ENCODE data around the gene LEPROT.
"Not testable (repeated sequence)": the region's sequence is repeated elsewhere in the genome, so short reads cannot be mapped to it uniquely, and the experiment has no call there.

Gene LEPROT

DNA sequence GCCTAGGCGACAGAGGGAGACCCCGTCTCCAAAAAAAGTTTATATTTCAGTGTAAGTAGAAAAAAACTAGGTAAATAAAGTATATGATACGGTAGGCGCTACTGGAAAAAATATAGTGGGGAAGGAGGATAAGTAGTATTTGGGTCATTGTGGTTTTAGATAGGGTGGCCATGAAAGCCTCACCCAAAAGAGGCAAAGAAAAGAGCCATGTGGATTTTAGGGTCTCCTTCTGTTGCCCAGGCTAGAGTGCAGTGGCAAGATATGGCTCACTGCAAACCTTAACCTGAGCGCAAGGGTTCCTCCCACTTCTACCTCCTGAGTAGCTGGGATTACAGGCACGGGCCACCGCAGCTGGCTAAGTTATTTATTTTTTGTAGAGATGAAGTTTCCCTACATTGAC, 17.1 kb downstream of the LEPROT start:
- no peak for DNase-seq (ENCODE audit: low read depth)

DNA sequence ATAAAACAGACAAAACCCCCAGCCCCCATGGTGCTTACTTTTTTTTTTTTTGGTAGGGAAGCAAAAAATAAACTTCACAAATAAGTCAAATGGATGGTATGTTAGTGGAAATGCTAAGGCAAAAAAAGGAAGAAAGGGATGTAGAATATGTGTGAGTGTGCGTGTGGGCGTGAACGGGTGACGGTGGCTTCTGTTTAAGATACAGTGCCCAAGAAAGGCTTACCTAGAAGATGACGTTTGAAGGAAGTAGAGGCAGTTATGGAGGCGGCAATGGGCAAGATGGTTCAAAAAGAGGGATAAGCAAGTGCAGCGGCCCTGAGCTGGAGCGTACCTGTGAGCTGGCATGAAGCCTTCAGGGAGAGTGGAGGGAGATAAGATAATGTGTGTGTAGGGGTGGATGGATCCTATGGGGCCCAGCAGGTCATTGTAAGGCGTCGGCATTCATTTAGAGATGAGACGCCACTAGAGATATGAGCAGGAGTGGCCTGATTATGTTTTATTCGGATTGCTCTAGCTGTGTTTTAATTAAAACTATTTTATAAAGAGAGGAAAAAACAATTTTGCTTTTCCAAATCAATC, 19.9 kb downstream of the LEPROT start:
- no peak for DNase-seq (ENCODE audit: low read depth)

DNA sequence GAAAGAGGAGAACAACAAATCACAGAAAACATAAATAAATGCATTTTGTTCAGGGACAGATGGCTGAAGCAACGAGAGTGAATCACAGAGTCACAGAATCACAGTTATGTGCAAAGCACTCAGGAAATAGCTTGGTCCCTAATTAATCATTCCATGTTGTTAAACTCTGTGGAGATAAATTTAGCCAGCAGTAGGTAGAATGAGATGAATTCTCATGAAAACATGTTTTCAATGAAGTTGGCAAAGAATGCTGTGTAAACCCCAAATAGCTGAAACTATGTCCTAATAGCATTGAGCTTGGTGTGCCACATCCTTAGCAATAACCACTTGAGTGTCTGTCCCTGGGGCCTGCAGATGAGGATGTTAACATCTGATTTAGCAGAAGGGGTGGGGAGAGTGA, 20.4 kb downstream of the LEPROT start:
- DNase-seq (ENCODE audit: low read depth), result no peak

DNA sequence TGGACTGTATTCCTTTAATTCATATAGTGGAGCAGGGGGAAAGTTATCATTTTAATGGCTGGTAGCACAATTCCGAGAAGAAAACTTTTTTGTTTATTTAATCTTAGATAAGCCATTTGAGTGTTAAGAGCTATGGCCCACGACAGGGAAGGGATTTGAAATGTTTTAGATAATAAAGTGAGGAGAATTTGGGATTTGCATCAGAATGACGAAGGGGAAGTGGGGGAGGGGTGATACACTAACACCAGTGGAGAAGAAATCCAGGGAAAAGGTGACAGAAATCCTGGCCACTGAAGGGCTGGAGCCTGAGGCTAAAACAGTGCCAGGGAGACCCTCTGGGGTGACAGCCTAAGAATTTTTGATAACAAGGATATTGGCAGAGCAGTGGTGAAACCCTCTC, 21.0 kb downstream of the LEPROT start:
- DNase-seq (ENCODE audit: low read depth), result no peak

DNA sequence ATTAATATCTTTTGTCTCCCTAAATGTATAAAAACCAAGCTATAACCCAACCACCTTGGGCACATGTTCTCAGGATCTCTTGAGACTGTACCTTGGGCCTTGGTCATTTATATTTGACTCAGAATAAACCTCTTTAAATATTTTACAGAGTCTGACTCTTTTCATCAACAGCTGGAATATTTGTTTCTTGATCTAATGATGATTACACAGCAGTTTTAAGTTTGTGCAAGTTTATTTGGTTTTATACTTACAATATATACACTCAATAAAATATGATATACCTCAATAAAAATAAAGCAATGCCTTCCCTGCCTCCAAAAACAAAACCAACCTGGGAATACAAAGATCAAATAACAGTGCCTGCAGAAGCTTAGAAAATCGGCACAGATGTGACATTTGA, 22.0 kb downstream of the LEPROT start:
- no peak for DNase-seq (ENCODE audit: low read depth)

DNA sequence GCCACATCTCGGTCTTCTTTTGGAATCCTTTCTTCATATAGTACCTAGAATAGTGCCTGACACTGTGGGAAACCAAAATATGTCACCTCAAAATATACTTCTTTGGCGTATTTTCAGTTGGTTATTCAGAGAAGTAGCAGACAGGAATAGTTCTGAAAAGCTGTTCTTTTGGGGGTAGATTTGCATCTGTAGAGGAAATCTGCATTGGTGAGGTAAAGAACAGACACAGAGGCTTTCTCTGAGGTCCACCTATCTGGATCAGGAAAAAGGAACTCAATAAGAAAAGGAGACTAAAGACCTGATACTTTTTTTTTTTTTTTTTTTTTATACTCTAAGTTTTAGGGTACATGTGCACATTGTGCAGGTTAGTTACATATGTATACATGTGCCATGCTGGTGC, 23.2 kb downstream of the LEPROT start:
- DNase-seq (ENCODE audit: low read depth), result no peak

DNA sequence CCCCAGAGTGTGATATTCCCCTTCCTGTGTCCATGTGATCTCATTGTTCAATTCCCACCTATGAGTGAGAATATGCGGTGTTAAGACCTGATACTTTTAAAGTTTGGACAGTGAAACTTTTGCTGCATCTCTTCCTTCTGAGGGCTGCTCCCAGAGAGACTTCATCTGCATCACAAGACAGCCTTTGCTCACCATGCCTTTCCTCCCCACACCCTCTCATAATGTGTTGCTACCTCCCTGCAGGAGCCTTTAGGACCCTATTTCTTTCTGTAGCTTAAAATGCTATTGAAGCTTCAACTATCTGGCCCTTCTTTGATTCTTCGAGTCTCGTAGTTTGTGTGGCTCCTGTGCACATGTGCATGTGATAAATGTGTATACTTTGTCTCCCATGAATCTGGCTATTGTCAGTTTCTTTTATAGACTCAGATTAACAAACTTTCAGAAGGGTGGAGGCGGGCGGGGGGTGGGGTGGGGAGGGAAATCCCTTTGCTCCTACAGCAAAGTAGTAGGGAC, 23.7 kb downstream of the LEPROT start:
- no peak for DNase-seq (ENCODE audit: low read depth)

DNA sequence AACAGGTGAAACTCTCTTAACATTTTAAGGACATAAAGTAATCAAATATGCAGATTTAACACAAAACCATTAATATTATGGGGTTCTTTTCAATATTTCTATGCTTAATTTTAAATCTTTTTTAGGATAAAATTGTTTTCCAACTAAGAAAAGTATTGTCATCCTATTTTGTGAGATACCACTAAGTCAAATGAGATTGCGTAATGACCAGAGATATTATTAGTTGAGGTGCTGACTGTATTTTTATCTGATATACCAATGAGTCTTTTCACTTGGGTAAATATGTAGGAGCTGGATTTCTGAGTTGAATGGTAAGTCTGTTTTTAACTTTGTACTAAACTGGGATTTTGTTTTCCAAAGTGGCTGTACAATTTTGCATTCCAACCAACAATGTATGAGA, 25.4 kb downstream of the LEPROT start:
- no peak for DNase-seq (ENCODE audit: low read depth)

DNA sequence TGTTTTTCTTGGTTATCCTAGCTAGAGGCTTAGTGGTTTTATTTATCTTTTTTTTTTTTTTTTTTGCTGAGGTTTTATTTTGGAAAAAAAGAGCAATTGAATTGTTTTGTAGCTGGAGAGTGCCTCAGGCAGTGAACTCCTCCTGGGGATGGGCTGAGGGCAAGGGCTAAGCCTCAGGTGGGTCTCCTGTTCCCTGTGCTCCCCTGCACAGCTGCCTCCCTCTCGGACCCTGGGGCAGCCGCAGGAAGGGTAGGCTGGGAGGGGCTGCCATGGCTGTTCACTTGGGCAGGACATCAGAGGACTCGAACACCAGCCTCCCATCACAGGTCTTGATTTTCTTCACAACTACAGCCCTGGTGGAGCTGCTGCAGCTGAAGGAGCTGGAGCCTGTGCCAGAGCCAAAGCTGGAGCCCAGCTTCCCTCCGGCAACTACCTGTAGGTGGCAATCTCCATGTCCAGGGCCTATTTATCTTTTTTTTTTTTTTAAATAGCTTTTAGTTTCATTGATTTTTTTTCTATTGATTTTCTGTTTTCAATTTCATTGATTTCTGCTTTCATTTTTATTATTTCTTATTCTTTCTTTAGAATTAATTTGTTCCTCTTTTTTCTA, 28.9 kb downstream of the LEPROT start:
- no peak for DNase-seq (ENCODE audit: low read depth)

DNA sequence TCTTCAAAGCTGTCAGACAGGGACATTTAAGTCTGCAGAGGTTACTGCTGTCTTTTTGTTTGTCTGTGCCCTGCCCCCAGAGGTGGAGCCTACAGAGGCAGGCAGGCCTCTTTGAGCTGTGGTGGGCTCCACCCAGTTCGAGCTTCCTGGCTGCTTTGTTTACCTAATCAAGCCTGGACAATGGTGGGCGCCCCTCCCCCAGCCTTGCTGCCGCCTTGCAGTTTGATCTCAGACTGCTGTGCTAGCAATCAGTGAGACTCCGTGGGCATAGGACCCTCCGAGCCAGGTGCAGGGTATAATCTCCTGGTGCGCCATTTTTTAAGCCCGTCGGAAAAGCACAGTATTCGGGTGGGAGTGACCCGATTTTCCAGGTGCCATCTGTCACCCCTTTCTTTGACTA, 35.2 kb downstream of the LEPROT start:
- DNase-seq (ENCODE audit: low read depth), result not testable (repeated sequence)

DNA sequence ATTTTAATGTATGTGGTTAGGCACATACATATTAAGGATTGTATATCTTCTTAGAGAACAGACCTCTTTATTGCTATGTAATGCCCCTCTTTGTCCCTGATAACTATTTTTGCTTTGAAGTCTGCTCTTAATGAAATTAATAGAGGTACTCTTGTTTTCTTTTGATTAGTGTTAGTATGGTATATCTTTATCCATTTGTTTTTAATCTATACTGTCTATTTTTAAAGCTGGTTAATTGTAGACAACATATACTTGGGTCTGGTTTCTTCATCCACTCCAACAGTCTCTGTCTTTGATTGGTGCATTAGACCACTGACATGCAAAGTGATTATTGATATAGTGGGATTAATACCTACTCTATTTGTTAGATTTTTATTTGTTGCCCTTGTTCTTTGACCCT, 36.0 kb downstream of the LEPROT start:
- no peak for DNase-seq (ENCODE audit: low read depth)

DNA sequence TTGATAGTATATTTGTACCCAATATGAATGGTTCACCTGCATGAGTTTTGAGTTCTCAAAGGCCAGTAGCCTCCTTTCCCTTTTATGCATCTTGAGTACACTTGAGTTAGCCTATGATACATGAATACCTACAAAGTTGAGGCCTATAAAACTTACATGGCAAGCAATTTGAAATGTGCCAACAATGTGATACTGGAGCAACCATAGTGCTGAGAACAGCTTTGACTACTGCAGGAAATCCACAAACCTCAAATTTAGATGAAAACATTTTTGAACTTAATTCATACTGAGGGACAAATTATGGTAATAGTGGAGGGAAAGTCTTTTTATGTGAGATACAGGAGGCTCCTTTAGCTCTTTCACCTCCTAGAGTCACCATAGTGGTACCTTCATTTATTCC, 37.4 kb downstream of the LEPROT start:
- DNase-seq (ENCODE audit: low read depth), result no peak

DNA sequence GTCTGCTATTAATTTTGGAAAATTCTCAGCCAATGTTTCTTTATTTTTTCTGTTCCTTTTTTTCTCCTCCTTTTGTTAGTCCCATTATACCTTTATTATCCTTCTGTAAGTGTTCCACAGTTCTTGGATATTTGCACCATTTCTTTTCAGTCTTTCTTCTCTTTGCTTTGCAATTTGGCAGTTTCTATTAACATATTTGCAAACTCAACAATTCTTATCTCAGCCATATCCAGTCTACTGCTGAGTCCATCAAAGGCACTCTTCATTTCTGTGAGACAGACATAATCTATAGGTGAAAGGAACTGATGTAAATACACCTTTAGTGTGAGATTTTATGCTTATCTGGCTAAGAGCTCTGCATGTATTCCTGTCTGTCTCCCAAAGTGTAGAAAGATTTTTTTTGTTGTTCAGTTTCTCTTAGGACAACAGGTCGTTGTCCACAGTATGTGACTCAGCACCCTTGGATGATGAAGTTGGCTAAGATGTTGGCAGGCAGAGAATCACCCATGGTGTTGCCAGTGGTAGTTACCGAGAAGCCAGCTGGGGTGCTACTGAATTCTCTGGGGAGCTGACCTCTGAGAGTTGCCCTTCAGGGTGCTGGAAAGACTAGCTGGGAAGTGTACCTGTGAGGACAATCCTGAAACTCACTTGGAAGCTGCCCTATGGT, 38.4 kb downstream of the LEPROT start:
- DNase-seq (ENCODE audit: low read depth), result no peak

DNA sequence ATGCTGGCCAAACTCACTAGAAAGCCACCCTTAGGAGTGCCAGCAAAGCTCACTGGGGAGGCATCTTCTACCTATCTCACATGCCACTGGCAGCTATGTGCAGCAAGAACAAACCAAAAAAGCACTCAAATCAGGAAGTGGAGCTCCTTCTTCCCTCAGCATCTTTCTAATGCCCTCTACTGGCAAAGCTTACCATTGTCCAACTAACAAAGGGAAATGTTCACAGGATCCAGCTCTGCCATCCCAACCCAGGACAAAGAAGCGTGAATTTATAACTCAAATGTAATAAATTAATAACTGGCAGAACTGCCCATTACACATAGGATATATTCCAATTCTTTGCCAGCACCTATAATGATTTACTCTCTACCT, 38.9 kb downstream of the LEPROT start:
- DNase-seq (ENCODE audit: low read depth), result no peak

DNA sequence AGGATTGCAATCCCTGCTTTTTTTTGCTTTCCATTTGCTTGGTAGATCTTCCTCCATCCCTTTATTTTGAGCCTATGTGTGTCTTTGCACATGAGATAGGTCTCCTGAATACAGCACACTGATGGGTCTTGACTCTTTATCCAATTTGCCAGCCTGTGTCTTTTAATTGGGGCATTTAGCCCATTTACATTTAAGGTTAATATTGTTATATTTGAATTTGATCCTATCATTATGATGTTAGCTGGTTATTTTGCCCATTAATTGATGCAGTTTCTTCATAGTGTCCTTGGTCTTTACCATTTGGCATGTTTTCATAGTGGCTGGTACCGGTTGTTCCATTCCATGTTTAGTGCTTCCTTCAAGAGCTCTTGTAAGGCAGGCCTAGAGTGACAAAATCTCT, 45.4 kb downstream of the LEPROT start:
- not testable (repeated sequence) for DNase-seq (ENCODE audit: low read depth)

DNA sequence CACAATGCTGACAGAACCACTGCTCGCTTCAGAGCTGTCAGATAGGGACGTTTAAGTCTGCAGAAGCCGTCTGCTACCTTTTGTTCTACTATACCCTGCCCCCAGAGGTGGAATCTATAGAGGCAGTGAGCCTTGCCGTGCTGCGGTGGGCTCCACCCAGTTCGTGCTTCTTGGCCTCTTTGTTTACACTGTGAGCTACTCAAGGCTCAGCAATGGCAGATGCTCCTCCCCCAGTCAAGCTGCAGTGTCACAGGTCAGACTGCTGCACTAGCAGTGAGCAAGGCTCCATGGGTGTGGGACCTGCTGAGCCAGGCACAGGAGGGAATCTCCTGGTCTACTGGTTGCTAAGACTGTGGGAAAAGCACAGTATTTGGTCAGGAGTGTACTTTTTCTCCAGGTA, 47.1 kb downstream of the LEPROT start:
- DNase-seq (ENCODE audit: low read depth), result no peak

DNA sequence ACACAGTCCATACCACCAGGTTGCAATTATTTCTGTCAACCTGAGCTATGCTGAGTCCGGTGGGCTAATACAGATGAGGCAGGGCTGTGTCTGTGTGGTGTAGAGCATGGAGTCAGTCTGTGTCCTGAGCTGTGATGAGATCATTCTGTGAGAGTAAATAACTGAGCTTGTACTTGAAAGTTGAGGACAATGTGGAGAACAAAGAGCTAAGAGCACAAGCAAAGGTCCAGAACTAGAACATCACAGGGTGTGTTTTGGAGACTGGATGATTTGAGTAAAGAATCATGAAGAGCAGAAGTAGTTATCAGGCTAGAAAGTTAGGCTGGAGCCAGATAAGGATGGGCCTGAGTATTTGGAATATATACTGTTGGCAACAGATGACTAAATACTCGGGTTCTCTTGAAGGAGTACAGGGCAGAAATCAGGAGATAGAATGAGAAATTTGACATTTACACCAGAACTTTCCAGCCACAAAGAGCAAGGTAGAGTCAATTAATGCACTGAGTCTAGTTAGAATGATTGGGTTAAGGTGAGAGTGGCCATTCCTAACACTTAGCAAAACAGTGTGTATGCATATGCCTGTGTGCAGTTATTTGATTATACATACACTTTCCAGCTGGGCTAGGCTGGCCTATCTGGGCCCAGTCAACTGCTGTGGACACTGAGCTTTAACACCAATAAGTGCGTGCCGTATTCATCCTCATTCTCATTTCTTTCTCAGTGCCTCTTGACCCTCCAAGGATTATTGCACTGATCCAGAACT, 48.8 kb downstream of the LEPROT start:
- no peak for DNase-seq (ENCODE audit: low read depth)

DNA sequence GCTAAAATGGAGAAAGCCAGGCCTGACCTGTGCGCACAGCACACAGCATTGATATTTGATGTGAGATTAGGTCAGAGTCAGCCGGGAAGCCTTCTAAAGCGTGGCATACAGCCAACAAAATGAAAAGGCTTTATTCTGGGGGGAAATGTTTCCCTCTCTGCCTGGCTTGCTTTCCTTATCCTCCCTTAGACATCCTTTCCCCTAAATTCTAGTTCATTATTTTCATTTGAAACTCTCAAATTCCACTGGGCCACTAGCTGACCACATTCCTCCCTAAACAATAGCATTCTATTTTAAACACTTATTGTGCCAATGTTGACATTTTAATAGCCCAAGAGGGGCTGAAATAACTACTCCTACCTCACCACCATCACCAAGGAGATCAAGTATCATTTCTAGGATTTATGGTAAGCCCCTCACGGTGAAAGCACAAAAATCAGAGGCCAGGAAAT, 49.4 kb downstream of the LEPROT start:
- DNase-seq (ENCODE audit: low read depth), result no peak

DNA sequence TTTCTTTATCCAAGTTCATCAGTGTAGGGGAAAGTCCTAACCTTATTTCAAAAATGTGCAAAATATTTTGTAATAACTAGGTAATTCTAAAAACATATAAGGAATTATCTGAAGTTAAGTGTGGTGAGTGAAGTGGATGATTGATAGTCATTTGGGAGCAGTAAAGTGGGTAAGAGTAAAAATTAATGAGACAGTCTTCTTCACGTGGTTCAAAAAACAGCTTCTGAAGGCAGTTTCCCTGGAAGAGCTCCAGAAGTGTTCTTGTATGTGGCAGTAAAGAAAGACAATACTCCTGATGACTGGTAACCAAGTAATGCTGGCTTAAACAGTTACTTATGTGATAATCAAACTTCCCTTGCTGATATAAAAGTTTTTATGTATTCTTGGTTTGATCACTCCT, 50.3 kb downstream of the LEPROT start:
- DNase-seq (ENCODE audit: low read depth), result no peak

DNA sequence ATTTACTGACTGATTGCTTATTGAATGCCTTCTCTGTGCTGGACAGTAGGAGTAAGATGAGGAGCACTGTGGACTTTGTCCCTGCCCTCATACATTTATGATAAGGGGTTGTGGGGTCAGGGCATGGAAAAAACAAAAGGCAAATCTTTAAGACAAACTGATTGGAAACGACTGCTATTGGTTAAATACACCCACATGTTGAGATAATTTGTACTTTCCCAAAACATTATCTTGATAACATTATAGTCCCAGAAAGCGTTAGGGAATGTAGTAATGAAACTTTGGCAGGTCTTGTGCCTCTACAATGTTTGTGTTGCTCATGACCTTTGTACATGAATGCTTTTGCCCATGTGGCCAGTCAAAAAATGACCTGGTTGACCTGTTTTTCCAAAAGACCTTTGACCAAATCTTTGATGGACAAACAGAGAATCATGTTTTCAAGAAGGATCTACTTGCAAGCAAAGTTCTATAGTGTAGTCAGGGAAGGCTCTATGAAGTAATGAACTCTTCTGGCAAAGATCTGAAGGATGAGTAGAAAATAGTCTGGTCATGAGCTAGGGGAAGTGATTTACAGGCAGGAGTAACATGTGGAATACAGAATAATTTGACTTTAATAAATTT, 50.9 kb downstream of the LEPROT start:
- no peak for DNase-seq (ENCODE audit: low read depth)

DNA sequence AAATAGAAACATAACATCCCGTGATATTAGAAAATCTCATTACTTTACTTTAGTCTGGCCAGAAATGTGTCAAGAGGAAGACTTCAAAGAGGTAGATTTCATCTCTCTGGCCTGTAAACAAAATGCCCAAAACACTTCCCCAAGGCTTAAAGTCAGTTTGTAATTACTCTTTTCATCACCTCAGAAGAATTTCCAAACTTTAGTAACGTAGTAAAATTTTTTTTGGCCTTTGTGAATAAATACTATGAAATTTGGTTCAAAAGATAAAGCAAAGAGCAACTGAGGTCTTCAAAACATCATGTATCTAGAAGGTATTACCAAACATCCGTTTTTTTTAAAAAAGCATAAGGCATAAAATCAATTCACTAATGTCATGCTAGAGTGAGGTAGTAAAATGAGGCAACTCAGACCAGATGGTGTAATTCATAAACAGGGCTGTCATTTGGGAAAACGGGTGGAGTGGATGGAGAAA, 51.4 kb downstream of the LEPROT start:
- DNase-seq (ENCODE audit: low read depth), result no peak

DNA sequence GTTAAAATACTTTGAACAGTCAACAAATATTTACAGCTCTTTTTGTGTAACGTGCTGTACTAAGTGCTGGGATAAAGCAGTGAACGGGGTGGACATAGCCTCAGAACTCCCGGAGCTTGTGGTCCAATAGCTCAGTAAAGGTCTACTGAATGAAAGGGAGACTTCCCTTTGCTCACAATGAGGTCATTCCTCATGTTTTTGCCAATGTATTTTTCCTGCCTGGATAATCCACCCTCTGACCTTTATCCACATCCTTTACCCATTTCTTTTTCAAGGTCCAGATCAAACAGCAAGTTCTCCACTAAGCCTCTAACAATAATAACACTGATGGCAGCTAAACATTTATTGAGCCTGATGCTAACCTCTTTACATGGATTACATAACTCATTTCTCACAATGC, 55.9 kb downstream of the LEPROT start:
- no peak for DNase-seq (ENCODE audit: low read depth)
